ENCODE results near the gene LIPA. TPM values are rescaled to one million over a fixed set of nuclear protein-coding genes. Genes with fewer than 3 reads are reported as not detected.

Gene LIPA
- total RNA-seq, 1 donor from 2014 or later = 70.2 TPM

- Histone ChIP-seq H3K27ac (ENCODE audit: low read depth, low read length) (no peak overlapping the region), H2AFZ (ENCODE audit: low read depth, low read length) (no peak overlapping the region), H3K4me2 (ENCODE audit: low read length) (no peak overlapping the region), H3K36me3 (ENCODE audit: insufficient read depth, low read length) (no peaks in the 10 kb centered on the region), H4K20me1 (ENCODE audit: insufficient read depth, low read length) (no peaks in the 10 kb centered on the region), H3K4me1 (ENCODE audit: insufficient read depth, low read length) (no peaks in the 10 kb centered on the region), H3K79me2 (ENCODE audit: insufficient read depth, low read length) (no peaks in the 10 kb centered on the region), H3K27me3 (ENCODE audit: insufficient read depth, low read length) (no peaks in the 10 kb centered on the region), H3K9ac (ENCODE audit: low read length) (no peak overlapping the region), H3K4me3 (ENCODE audit: insufficient read depth, low read depth, low read length) (no peak overlapping the region), H3K9me3 (ENCODE audit: insufficient read depth, low read depth, low read length) (no peaks in the 10 kb centered on the region)
- Mint-ChIP-seq H3K27me3 (ENCODE audit: low read depth, unreplicated experiment) (no peaks in the 10 kb centered on the region), H3K4me1 (ENCODE audit: low read depth, unreplicated experiment) (no peaks in the 10 kb centered on the region), H3K36me3 (ENCODE audit: low read depth, unreplicated experiment) (no peaks in the 10 kb centered on the region), H3K9me3 (ENCODE audit: unreplicated experiment) (no peaks in the 10 kb centered on the region), H3K4me3 (ENCODE audit: unreplicated experiment) (no peak overlapping the region), H3K27ac (ENCODE audit: unreplicated experiment) (no peak overlapping the region)
- DNase-seq (ENCODE audit: low read depth) (no peak), FAIRE-seq (no peak)
- TF ChIP-seq CTCF (IDR thresholded peaks at IDR 0.05; ENCODE audit: insufficient read depth, low read depth, low read length) = no peak
- no peak for TF ChIP-seq EZH2 (IDR thresholded peaks at IDR 0.05; ENCODE audit: insufficient read depth, low read length)
Observed at GRCh38 chr10:89189211-89189734, 62.3 kb downstream of the LIPA start.

- no peaks in the 10 kb centered on the region for H3K27me3 Mint-ChIP-seq (ENCODE audit: low read depth, unreplicated experiment)
- FAIRE-seq (no peak), DNase-seq (ENCODE audit: low read depth) (peak; percentile 42)
- no peaks in the 10 kb centered on the region for H3K27me3 ChIP-seq (ENCODE audit: insufficient read depth, low read length)
- no peaks in the 10 kb centered on the region for H3K9me3 ChIP-seq (ENCODE audit: insufficient read depth, low read depth, low read length)
- no peak overlapping the region for H2AFZ ChIP-seq (ENCODE audit: low read depth, low read length)
- no peaks in the 10 kb centered on the region for H3K4me1 Mint-ChIP-seq (ENCODE audit: low read depth, unreplicated experiment)
- H3K36me3 ChIP-seq (ENCODE audit: insufficient read depth, low read length) = no peaks in the 10 kb centered on the region
- H3K4me1 ChIP-seq (ENCODE audit: insufficient read depth, low read length) = no peaks in the 10 kb centered on the region
- no peaks in the 10 kb centered on the region for H3K36me3 Mint-ChIP-seq (ENCODE audit: low read depth, unreplicated experiment)
- no peak for TF ChIP-seq CTCF (IDR thresholded peaks at IDR 0.05; ENCODE audit: insufficient read depth, low read depth, low read length)
- TF ChIP-seq EZH2 (IDR thresholded peaks at IDR 0.05; ENCODE audit: insufficient read depth, low read length) = no peak
- H3K27ac Mint-ChIP-seq (ENCODE audit: unreplicated experiment) = no peak overlapping the region
- H3K4me3 ChIP-seq (ENCODE audit: insufficient read depth, low read depth, low read length) = no peak overlapping the region
- H4K20me1 ChIP-seq (ENCODE audit: insufficient read depth, low read length) = no peaks in the 10 kb centered on the region
- no peak overlapping the region for H3K9ac ChIP-seq (ENCODE audit: low read length)
- H3K79me2 ChIP-seq (ENCODE audit: insufficient read depth, low read length) = no peaks in the 10 kb centered on the region
- no peak overlapping the region for H3K4me3 Mint-ChIP-seq (ENCODE audit: unreplicated experiment)
- H3K4me2 ChIP-seq (ENCODE audit: low read length) = no peak overlapping the region
- no peaks in the 10 kb centered on the region for H3K9me3 Mint-ChIP-seq (ENCODE audit: unreplicated experiment)
- H3K27ac ChIP-seq (ENCODE audit: low read depth, low read length) = no peak overlapping the region
Observed at GRCh38 chr10:89185658-89186057, 65.9 kb downstream of the LIPA start.

- no peak for FAIRE-seq
- H3K36me3 Mint-ChIP-seq (ENCODE audit: low read depth, unreplicated experiment) = no peaks in the 10 kb centered on the region
- no peaks in the 10 kb centered on the region for H3K4me1 ChIP-seq (ENCODE audit: insufficient read depth, low read length)
- no peaks in the 10 kb centered on the region for H3K9me3 ChIP-seq (ENCODE audit: insufficient read depth, low read depth, low read length)
- no peaks in the 10 kb centered on the region for H4K20me1 ChIP-seq (ENCODE audit: insufficient read depth, low read length)
- no peaks in the 10 kb centered on the region for H3K4me1 Mint-ChIP-seq (ENCODE audit: low read depth, unreplicated experiment)
- H3K27ac Mint-ChIP-seq (ENCODE audit: unreplicated experiment) = no peak overlapping the region
- H2AFZ ChIP-seq (ENCODE audit: low read depth, low read length) = no peak overlapping the region
- H3K9me3 Mint-ChIP-seq (ENCODE audit: unreplicated experiment) = no peaks in the 10 kb centered on the region
- H3K27me3 Mint-ChIP-seq (ENCODE audit: low read depth, unreplicated experiment) = no peaks in the 10 kb centered on the region
- no peak for DNase-seq (ENCODE audit: low read depth)
- H3K27ac ChIP-seq (ENCODE audit: low read depth, low read length) = no peak overlapping the region
- H3K9ac ChIP-seq (ENCODE audit: low read length) = no peak overlapping the region
- H3K36me3 ChIP-seq (ENCODE audit: insufficient read depth, low read length) = no peaks in the 10 kb centered on the region
- no peak overlapping the region for H3K4me3 Mint-ChIP-seq (ENCODE audit: unreplicated experiment)
- no peak overlapping the region for H3K4me2 ChIP-seq (ENCODE audit: low read length)
- no peaks in the 10 kb centered on the region for H3K79me2 ChIP-seq (ENCODE audit: insufficient read depth, low read length)
- no peaks in the 10 kb centered on the region for H3K27me3 ChIP-seq (ENCODE audit: insufficient read depth, low read length)
- H3K4me3 ChIP-seq (ENCODE audit: insufficient read depth, low read depth, low read length) = no peak overlapping the region
- no peak for TF ChIP-seq CTCF (IDR thresholded peaks at IDR 0.05; ENCODE audit: insufficient read depth, low read depth, low read length)
Observed at GRCh38 chr10:89184638-89185037, 66.9 kb downstream of the LIPA start.

Data from astrocyte (in vitro differentiated cells and primary cell).